ENCODE results near the gene RPL10.

GRCh38 chrX:154360155-154360713, 37.9 kb upstream of the RPL10 start:
- no peak for TF ChIP-seq ZNF23 (CRISPR knock-in tag; IDR thresholded peaks at IDR 0.05)
- TF ChIP-seq ZBTB7A (IDR thresholded peaks at IDR 0.05; ENCODE audit: borderline replicate concordance, control insufficient read depth, low read depth, low read length), result no peak
- TF ChIP-seq, protein P1, sequence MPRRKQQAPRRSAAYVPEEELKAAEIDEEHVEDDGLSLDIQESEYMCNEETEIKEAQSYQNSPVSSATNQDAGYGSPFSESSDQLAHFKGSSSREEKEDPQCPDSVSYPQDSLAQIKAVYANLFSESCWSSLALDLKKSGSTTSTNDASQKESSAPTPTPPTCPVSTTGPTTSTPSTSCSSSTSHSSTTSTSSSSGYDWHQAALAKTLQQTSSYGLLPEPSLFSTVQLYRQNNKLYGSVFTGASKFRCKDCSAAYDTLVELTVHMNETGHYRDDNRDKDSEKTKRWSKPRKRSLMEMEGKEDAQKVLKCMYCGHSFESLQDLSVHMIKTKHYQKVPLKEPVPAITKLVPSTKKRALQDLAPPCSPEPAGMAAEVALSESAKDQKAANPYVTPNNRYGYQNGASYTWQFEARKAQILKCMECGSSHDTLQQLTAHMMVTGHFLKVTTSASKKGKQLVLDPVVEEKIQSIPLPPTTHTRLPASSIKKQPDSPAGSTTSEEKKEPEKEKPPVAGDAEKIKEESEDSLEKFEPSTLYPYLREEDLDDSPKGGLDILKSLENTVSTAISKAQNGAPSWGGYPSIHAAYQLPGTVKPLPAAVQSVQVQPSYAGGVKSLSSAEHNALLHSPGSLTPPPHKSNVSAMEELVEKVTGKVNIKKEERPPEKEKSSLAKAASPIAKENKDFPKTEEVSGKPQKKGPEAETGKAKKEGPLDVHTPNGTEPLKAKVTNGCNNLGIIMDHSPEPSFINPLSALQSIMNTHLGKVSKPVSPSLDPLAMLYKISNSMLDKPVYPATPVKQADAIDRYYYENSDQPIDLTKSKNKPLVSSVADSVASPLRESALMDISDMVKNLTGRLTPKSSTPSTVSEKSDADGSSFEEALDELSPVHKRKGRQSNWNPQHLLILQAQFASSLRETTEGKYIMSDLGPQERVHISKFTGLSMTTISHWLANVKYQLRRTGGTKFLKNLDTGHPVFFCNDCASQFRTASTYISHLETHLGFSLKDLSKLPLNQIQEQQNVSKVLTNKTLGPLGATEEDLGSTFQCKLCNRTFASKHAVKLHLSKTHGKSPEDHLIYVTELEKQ (CRISPR knock-in tag; IDR thresholded peaks at IDR 0.05), result no peak
- TF ChIP-seq FOXP4 (CRISPR knock-in tag; IDR thresholded peaks at IDR 0.05; ENCODE audit: borderline replicate concordance), result no peak
- TF ChIP-seq ZBTB11 (CRISPR knock-in tag; IDR thresholded peaks at IDR 0.05), result no peak
- no peak for TF ChIP-seq SRSF9 (IDR thresholded peaks at IDR 0.05; ENCODE audit: borderline replicate concordance, low read depth, low read length)
- no peak for TF ChIP-seq CEBPB (tag; IDR thresholded peaks at IDR 0.05)
- no peak for TF ChIP-seq MAFG (tag; conservative IDR thresholded peaks at IDR 0.05)
- no peak for TF ChIP-seq STAT5B (CRISPR knock-in tag; IDR thresholded peaks at IDR 0.05)
- TF ChIP-seq CHAMP1 (IDR thresholded peaks at IDR 0.05), result no peak
- TF ChIP-seq MXD1 (CRISPR knock-in tag; IDR thresholded peaks at IDR 0.05; ENCODE audit: borderline replicate concordance, poor library complexity, severe bottlenecking), result no peak
- no peak for TF ChIP-seq SIN3A (IDR thresholded peaks at IDR 0.05; ENCODE audit: borderline replicate concordance in 2 of 2, control insufficient read depth in 1 of 2, low read depth in 2 of 2, low read length in 2 of 2)

Data from K562 (cell line).